Caco-2 (cell line): Measurements from ENCODE around the gene ANKRD16. TPM values are rescaled to one million over a fixed set of nuclear protein-coding genes. Genes with fewer than 3 reads are reported as not detected.

Experiments
- BruUV-seq: library from RNA; stranded (reverse); fragments of 400-500 nt; replicated peaks from 2 replicates; lab custom pipeline; 2021; lab: Mats Ljungman, UMichigan
- CTCF ChIA-PET: fragments of 300-600 bp; sonication (Branson Sonifier 250); formaldehyde crosslinking; loops from one replicate; lab custom pipeline; 2022; ENCODE audit warnings: antibody characterized with exemption; lab: Charles Lee
- POLR2A ChIA-PET: fragments of 300-600 bp; sonication (Branson Sonifier 250); formaldehyde crosslinking; loops from one replicate; lab custom pipeline; 2022; ENCODE audit warnings: antibody characterized with exemption; lab: Charles Lee
- DNase-seq, 2 experiments: peaks; one replicate each; pipeline versions ENCODE4 v3.0.0 to v3.0.0-alpha.2; 2020 to 2022
- H3K27me3 ChIP-seq: replicated peaks from 2 replicates; pipeline ENCODE4 v1.6.0; 2011; ENCODE audit warnings: low read length; ENCODE audit not compliant: control insufficient read depth, insufficient read depth
- H3K36me3 ChIP-seq: 2 replicates; pipeline ENCODE4 v1.5.1; 2011; ENCODE audit warnings: low read length; ENCODE audit not compliant: control insufficient read depth, insufficient read depth
- H3K4me1 ChIP-seq: fragments of 250-450 bp; sonication (Bioruptor Pico); 2 replicates; pipeline ENCODE4 v1.5.1; 2020; ENCODE audit warnings: mild to moderate bottlenecking
- H3K4me3 ChIP-seq: 2 replicates; pipeline ENCODE4 v1.5.1; 2011; ENCODE audit warnings: low read depth, mild to moderate bottlenecking, control low read depth, low read length
- H3K9me3 ChIP-seq: fragments of 250-450 bp; sonication (Bioruptor Pico); 2 replicates; pipeline ENCODE4 v1.5.1; 2020; ENCODE audit warnings: mild to moderate bottlenecking, moderate library complexity
- H3K27ac Mint-ChIP-seq: one replicate; pipeline ENCODE4 v1.8.0; 2022; ENCODE audit warnings: mixed read lengths; ENCODE audit not compliant: unreplicated experiment
- H3K27me3 Mint-ChIP-seq: one replicate; pipeline ENCODE4 v1.8.0; 2022; ENCODE audit warnings: mixed read lengths; ENCODE audit not compliant: insufficient read depth, unreplicated experiment
- H3K36me3 Mint-ChIP-seq: one replicate; pipeline ENCODE4 v1.8.0; 2022; ENCODE audit warnings: mild to moderate bottlenecking, mixed read lengths; ENCODE audit not compliant: insufficient read depth, unreplicated experiment
- H3K4me1 Mint-ChIP-seq: one replicate; pipeline ENCODE4 v1.8.0; 2022; ENCODE audit warnings: low read depth, mixed read lengths; ENCODE audit not compliant: unreplicated experiment
- H3K4me3 Mint-ChIP-seq: one replicate; pipeline ENCODE4 v1.8.0; 2022; ENCODE audit warnings: mild to moderate bottlenecking, moderate library complexity, mixed read lengths; ENCODE audit not compliant: unreplicated experiment
- H3K9me3 Mint-ChIP-seq: one replicate; pipeline ENCODE4 v1.8.0; 2022; ENCODE audit warnings: mixed read lengths; ENCODE audit not compliant: unreplicated experiment
- intact Hi-C: fragments of 100-400 bp; cut with micrococcal nuclease; formaldehyde crosslinking; loops from one replicate; pipeline ENCODE4 v1.10.0; 2022; ENCODE audit not compliant: unreplicated experiment
- total RNA-seq: library from RNA; stranded (reverse); gene quantifications from 2 replicates; pipeline ENCODE4 v1.2.3, GENCODE V29; 2022
- TF ChIP-seq, protein P1 (sequence below), 2 experiments: fragments of 200-600 bp in 1 of 2; IDR thresholded peaks; 1 replicate in 1 of 2; 2 replicates in 1 of 2; pipeline versions ENCODE4 v1.5.1 to v1.8.0; 2011 to 2022; ENCODE audit warnings: antibody characterized with exemption in 1 of 2, control low read depth in 1 of 2, inconsistent platforms in 1 of 2, low read depth in 1 of 2, low read length in 1 of 2, mild to moderate bottlenecking in 1 of 2, moderate library complexity in 1 of 2; ENCODE audit not compliant: insufficient read depth in 1 of 2, severe bottlenecking in 1 of 2, unreplicated experiment in 1 of 2

The ANKRD16 gene
- total RNA-seq, 1 experiment from 2014 or later: 20.2 TPM

GRCh38 chr10:5876181-5876768 is 13.4 kb downstream of the ANKRD16 start:
- no peaks in the 10 kb centered on the region for H3K4me1 Mint-ChIP-seq
- H3K27ac Mint-ChIP-seq: no peak overlapping the region
- H3K27me3 Mint-ChIP-seq: no peaks in the 10 kb centered on the region
- no peaks in the 10 kb centered on the region for H3K9me3 Mint-ChIP-seq
- Histone ChIP-seq H3K36me3 (peaks cover 5% of the 10 kb centered on the region; the same call in 1 of the 2 replicates), H3K4me1 (no peaks in the 10 kb centered on the region), H3K9me3 (no peaks in the 10 kb centered on the region), H3K4me3 (no peak overlapping the region), H3K27me3 (no peaks in the 10 kb centered on the region)
- no TSS peak for BruUV-seq
- TF ChIP-seq, protein P1, sequence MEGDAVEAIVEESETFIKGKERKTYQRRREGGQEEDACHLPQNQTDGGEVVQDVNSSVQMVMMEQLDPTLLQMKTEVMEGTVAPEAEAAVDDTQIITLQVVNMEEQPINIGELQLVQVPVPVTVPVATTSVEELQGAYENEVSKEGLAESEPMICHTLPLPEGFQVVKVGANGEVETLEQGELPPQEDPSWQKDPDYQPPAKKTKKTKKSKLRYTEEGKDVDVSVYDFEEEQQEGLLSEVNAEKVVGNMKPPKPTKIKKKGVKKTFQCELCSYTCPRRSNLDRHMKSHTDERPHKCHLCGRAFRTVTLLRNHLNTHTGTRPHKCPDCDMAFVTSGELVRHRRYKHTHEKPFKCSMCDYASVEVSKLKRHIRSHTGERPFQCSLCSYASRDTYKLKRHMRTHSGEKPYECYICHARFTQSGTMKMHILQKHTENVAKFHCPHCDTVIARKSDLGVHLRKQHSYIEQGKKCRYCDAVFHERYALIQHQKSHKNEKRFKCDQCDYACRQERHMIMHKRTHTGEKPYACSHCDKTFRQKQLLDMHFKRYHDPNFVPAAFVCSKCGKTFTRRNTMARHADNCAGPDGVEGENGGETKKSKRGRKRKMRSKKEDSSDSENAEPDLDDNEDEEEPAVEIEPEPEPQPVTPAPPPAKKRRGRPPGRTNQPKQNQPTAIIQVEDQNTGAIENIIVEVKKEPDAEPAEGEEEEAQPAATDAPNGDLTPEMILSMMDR (IDR thresholded peaks at IDR 0.05; ENCODE audit: insufficient read depth in 1 of 2, low read depth in 1 of 2, low read length in 1 of 2, severe bottlenecking in 1 of 2, unreplicated experiment in 1 of 2): no peak
- intact Hi-C loops: no loop called here
- CTCF ChIA-PET: no interaction called here
- DNase-seq: peak in 1 of 2 experiments; percentile 18
- peaks cover 37% of the 10 kb centered on the region for H3K36me3 Mint-ChIP-seq
- no peak overlapping the region for H3K4me3 Mint-ChIP-seq
- POLR2A ChIA-PET: no interaction called here

GRCh38 chr10:5873515-5873995 is 16.1 kb downstream of the ANKRD16 start:
- ChIA-PET CTCF (interaction anchor here (0.5 to 1.5 kb wide), 4 partner anchors 60 to 542 kb away, joined by 3 to 7 read pairs (median 6); partner anchors contain the start of gene GDI2), POLR2A (interaction anchor here (0.7 to 1.0 kb wide), 3 partner anchors 16 to 427 kb away, joined by 3 to 7 read pairs (median 3); partner anchors contain the start of genes ANKRD16 and FBH1)
- no peak overlapping the region for H3K4me3 Mint-ChIP-seq
- Histone ChIP-seq H3K36me3 (peaks cover 5% of the 10 kb centered on the region; the same call in 1 of the 2 replicates), H3K9me3 (peaks cover 2% of the 10 kb centered on the region), H3K4me1 (no peaks in the 10 kb centered on the region), H3K4me3 (no peak overlapping the region), H3K27me3 (no peaks in the 10 kb centered on the region)
- TF ChIP-seq, protein P1 (IDR thresholded peaks at IDR 0.05; ENCODE audit: insufficient read depth in 1 of 2, low read depth in 1 of 2, low read length in 1 of 2, severe bottlenecking in 1 of 2, unreplicated experiment in 1 of 2): peak; percentile 65 to 79
- peak; percentile 65 to 82 for DNase-seq
- no peaks in the 10 kb centered on the region for H3K4me1 Mint-ChIP-seq
- peaks cover 23% of the 10 kb centered on the region for H3K36me3 Mint-ChIP-seq
- no TSS peak for BruUV-seq
- H3K9me3 Mint-ChIP-seq: peaks cover 5% of the 10 kb centered on the region
- no peaks in the 10 kb centered on the region for H3K27me3 Mint-ChIP-seq
- no peak overlapping the region for H3K27ac Mint-ChIP-seq
- intact Hi-C loops: loop anchor here (1.0 to 5.0 kb wide), 4 partner anchors 60 to 431 kb away; partner anchors contain the start of genes GDI2 and TASOR2

DNA sequence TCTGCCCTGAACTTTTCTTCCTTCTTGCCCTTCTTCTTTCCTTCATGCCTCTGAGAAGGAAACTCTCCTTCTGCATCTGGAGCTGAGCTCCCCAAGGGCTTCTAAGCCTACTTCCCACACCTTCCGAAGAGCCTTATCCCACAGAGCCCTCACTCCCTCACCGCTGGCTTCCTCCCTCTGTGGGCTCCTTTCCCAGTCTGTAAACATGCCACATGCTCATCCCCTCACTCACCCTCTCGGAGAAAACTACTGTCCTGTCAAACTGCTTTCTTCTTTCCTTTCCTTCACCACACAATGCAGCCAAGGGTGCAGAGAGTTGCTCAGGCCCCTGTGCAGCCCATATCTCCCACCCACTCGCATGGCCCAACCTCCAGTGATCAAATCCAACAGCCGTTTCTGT is 18.1 kb downstream of the ANKRD16 start:
- intact Hi-C loops: loop anchor here (5.0 kb wide), 1 partner anchor 189 kb away; the partner anchor contains the start of gene TASOR2
- Histone ChIP-seq H3K27me3 (no peaks in the 10 kb centered on the region), H3K4me3 (no peak overlapping the region), H3K4me1 (peaks cover 8% of the 10 kb centered on the region; the same call in 1 of the 2 replicates), H3K36me3 (peaks cover 2% of the 10 kb centered on the region; the same call in 1 of the 2 replicates), H3K9me3 (peaks cover 9% of the 10 kb centered on the region)
- peaks cover 11% of the 10 kb centered on the region for H3K4me1 Mint-ChIP-seq
- no peaks in the 10 kb centered on the region for H3K27me3 Mint-ChIP-seq
- H3K9me3 Mint-ChIP-seq: peaks cover 18% of the 10 kb centered on the region
- H3K27ac Mint-ChIP-seq: no peak overlapping the region
- H3K36me3 Mint-ChIP-seq: peaks cover 11% of the 10 kb centered on the region
- no TSS peak for BruUV-seq
- TF ChIP-seq, protein P1 (IDR thresholded peaks at IDR 0.05; ENCODE audit: insufficient read depth in 1 of 2, low read depth in 1 of 2, low read length in 1 of 2, severe bottlenecking in 1 of 2, unreplicated experiment in 1 of 2): no peak
- CTCF ChIA-PET: no interaction called here
- H3K4me3 Mint-ChIP-seq: no peak overlapping the region
- no peak for DNase-seq
- POLR2A ChIA-PET: no interaction called here
